CD14-positive monocyte (primary cell): ENCODE data around the gene HLA-DPA1. TPM values are rescaled to one million over a fixed set of nuclear protein-coding genes. Genes with fewer than 3 reads are reported as not detected.

ENCODE experiments used
- DNase-seq, 3 donors: peaks; one replicate each; pipeline ENCODE4 v3.0.0-alpha.2; 2011 to 2022
- H2AFZ ChIP-seq: 2 replicates; pipeline ENCODE4 v1.6.0; 2012; ENCODE audit warnings: mild to moderate bottlenecking, low read depth, low read length, inconsistent platforms; ENCODE audit not compliant: insufficient read depth, poor library complexity, severe bottlenecking
- H3K27ac ChIP-seq, 2 donors: 1 replicate in 1 of 2; 2 replicates in 1 of 2; pipeline ENCODE4 v1.5.1; 2012 to 2013; ENCODE audit warnings: low read length in 2 of 2, control low read depth in 1 of 2, inconsistent platforms in 1 of 2, low read depth in 1 of 2, mild to moderate bottlenecking in 1 of 2
- H3K27me3 ChIP-seq, 2 donors: one replicate each; pipeline versions ENCODE4 v1.6.0 to v1.6.1; 2011 to 2013; ENCODE audit warnings: low read length in 2 of 2; ENCODE audit not compliant: control insufficient read depth in 2 of 2, insufficient read depth in 2 of 2
- H3K36me3 ChIP-seq, 2 donors: replicated peaks in 1 of 2; 1 replicate in 1 of 2; 2 replicates in 1 of 2; pipeline versions ENCODE4 v1.5.1 to v1.6.1; 2012 to 2013; ENCODE audit warnings: low read length in 2 of 2, control low read depth in 1 of 2, inconsistent platforms in 1 of 2, mild to moderate bottlenecking in 1 of 2; ENCODE audit not compliant: insufficient read depth in 2 of 2, control insufficient read depth in 1 of 2
- H3K4me1 ChIP-seq, 2 donors: 1 replicate in 1 of 2; 2 replicates in 1 of 2; pipeline versions ENCODE4 v1.5.1 to v1.6.1; 2012 to 2013; ENCODE audit warnings: low read length in 2 of 2, control low read depth in 1 of 2, inconsistent platforms in 1 of 2, mild to moderate bottlenecking in 1 of 2, moderate library complexity in 1 of 2; ENCODE audit not compliant: insufficient read depth in 2 of 2, control insufficient read depth in 1 of 2
- H3K4me2 ChIP-seq: replicated peaks from 2 replicates; pipeline ENCODE3; 2012; ENCODE audit warnings: low read length, moderate library complexity, mild to moderate bottlenecking; ENCODE audit not compliant: poor library complexity, severe bottlenecking; ENCODE audit errors: extremely low read depth
- H3K4me3 ChIP-seq, 3 experiments: fragments of 200-600 bp in 1 of 3; sonication (generic) in 1 of 3; replicated peaks in 1 of 3; 1 replicate in 2 of 3; 2 replicates in 1 of 3; pipeline ENCODE4 v1.5.1; 2011 to 2013; ENCODE audit warnings: low read length in 3 of 3, mild to moderate bottlenecking in 3 of 3, control low read depth in 2 of 3, low read depth in 2 of 3, inconsistent platforms in 1 of 3, moderate library complexity in 1 of 3
- H3K79me2 ChIP-seq: 2 replicates; pipeline ENCODE4 v1.6.0; 2012; ENCODE audit warnings: mild to moderate bottlenecking, control low read depth, inconsistent platforms, low read length, moderate library complexity; ENCODE audit not compliant: insufficient read depth
- H3K9ac ChIP-seq: 2 replicates; pipeline ENCODE4 v1.6.0; 2017; ENCODE audit warnings: low read length, mild to moderate bottlenecking; ENCODE audit not compliant: insufficient read depth, poor library complexity, severe bottlenecking
- H3K9me3 ChIP-seq, 2 donors: replicated peaks in 1 of 2; 1 replicate in 1 of 2; 2 replicates in 1 of 2; pipeline versions ENCODE4 v1.5.1 to v1.6.1; 2012 to 2013; ENCODE audit warnings: low read length in 2 of 2, control low read depth in 1 of 2; ENCODE audit not compliant: control insufficient read depth in 1 of 2, insufficient read depth in 1 of 2
- H4K20me1 ChIP-seq: 2 replicates; pipeline ENCODE4 v1.6.0; 2012; ENCODE audit warnings: mild to moderate bottlenecking, low read length, control low read depth, moderate library complexity; ENCODE audit not compliant: insufficient read depth
- H3K27ac Mint-ChIP-seq, 7 donors: one replicate each; pipeline ENCODE4 v1.8.0; 2020; ENCODE audit warnings: mild to moderate bottlenecking in 7 of 7, mixed read lengths in 7 of 7, moderate library complexity in 6 of 7, inconsistent platforms in 2 of 7
- H3K27me3 Mint-ChIP-seq, 3 donors: one replicate each; pipeline ENCODE4 v1.8.0; 2021 to 2022; ENCODE audit warnings: low read depth in 3 of 3, mild to moderate bottlenecking in 3 of 3, mixed read lengths in 3 of 3, moderate library complexity in 3 of 3, inconsistent platforms in 1 of 3
- H3K36me3 Mint-ChIP-seq, 2 donors: one replicate each; pipeline ENCODE4 v1.8.0; 2020; ENCODE audit warnings: mixed read lengths in 2 of 2, inconsistent platforms in 1 of 2, mild to moderate bottlenecking in 1 of 2
- H3K4me1 Mint-ChIP-seq: one replicate; pipeline ENCODE4 v1.8.0; 2020; ENCODE audit warnings: mild to moderate bottlenecking, mixed read lengths
- H3K4me3 Mint-ChIP-seq, 2 donors: one replicate each; pipeline ENCODE4 v1.8.0; 2020; ENCODE audit warnings: mild to moderate bottlenecking in 2 of 2, mixed read lengths in 2 of 2, moderate library complexity in 1 of 2
- H3K9me3 Mint-ChIP-seq, 7 donors: one replicate each; pipeline ENCODE4 v1.8.0; 2020 to 2022; ENCODE audit warnings: mixed read lengths in 7 of 7, mild to moderate bottlenecking in 6 of 7, moderate library complexity in 6 of 7, inconsistent platforms in 2 of 7
- CTCF ChIP-seq: fragments of 200-600 bp; IDR thresholded peaks from one replicate; pipeline ENCODE4 v1.8.0; 2022; ENCODE audit warnings: antibody characterized with exemption, mild to moderate bottlenecking
- WGBS: methylation state at CpG from one replicate; pipeline ENCODE4 v1.1.5; 2013; ENCODE audit warnings: missing lambda C conversion rate; ENCODE audit not compliant: insufficient coverage; 5-methylcytosine and 5-hydroxymethylcytosine counted together
- intact Hi-C, 2 donors: fragments of 100-400 bp; cut with micrococcal nuclease; formaldehyde crosslinking; loops; one replicate each; pipeline versions ENCODE4 v1.15.0 to v1.15.1; 2023
- polyA plus RNA-seq, 3 donors: library from polyadenylated mRNA; depleted of rRNA in 1 of 3; unstranded in 2 of 3; stranded (reverse) in 1 of 3; fragments of 300-500 nt in 2 of 3; fragments of >200 nt in 1 of 3; fragmentation: Illumina TruSeq in 2 of 3; gene quantifications; 1 replicate in 2 of 3; 2 replicates in 1 of 3; pipeline ENCODE4 v1.2.3, GENCODE V29; 2012 to 2021

The HLA-DPA1 gene
- polyA plus RNA-seq, 3 donors = 578 to 1,024 (median 796) TPM

- no peak for TF ChIP-seq CTCF
- Mint-ChIP-seq H3K36me3 (peaks cover 0 to 8% of the 10 kb centered on the region in 2 donors), H3K9me3 (peaks cover 0 to 10% (median 0%) of the 10 kb centered on the region in 7 donors), H3K4me1 (peaks cover 13% of the 10 kb centered on the region), H3K27me3 (peaks cover 2% of the 10 kb centered on the region in 3 donors), H3K4me3 (no peak overlapping the region), H3K27ac (peak overlapping the region in 5 of 7 donors; percentile 8 to 45 (median 18))
- no peak overlapping the region for H3K9ac ChIP-seq
- H4K20me1 ChIP-seq = no peaks in the 10 kb centered on the region
- no peaks in the 10 kb centered on the region for H3K27me3 ChIP-seq
- H3K4me3 ChIP-seq = no peak overlapping the region
- H3K4me2 ChIP-seq = no peak overlapping the region
- H3K27ac ChIP-seq = peak overlapping the region in 1 of 2 donors; percentile 18
- no peaks in the 10 kb centered on the region for H3K79me2 ChIP-seq
- H3K36me3 ChIP-seq = no peaks in the 10 kb centered on the region
- no peaks in the 10 kb centered on the region for H3K9me3 ChIP-seq
- 70% methylated on average over 2 of the region's 6 CpGs for WGBS
- intact Hi-C loops = no loop called here
- no peak overlapping the region for H2AFZ ChIP-seq
- DNase-seq = peak; percentile 35 to 65 (median 41)
- peaks cover 11% of the 10 kb centered on the region in 2 donors for H3K4me1 ChIP-seq
Observed at GRCh38 chr6:33050014-33050810, 23.2 kb downstream of the HLA-DPA1 start.

- Mint-ChIP-seq H3K36me3 (peaks cover 0 to 8% of the 10 kb centered on the region in 2 donors), H3K4me3 (no peak overlapping the region), H3K27me3 (peaks cover 2% of the 10 kb centered on the region in 3 donors), H3K9me3 (peaks cover 0 to 8% (median 0%) of the 10 kb centered on the region in 7 donors), H3K27ac (peak overlapping the region in 1 of 7 donors; percentile 8), H3K4me1 (peaks cover 13% of the 10 kb centered on the region)
- Histone ChIP-seq H3K36me3 (no peaks in the 10 kb centered on the region), H3K9ac (no peak overlapping the region), H3K27me3 (no peaks in the 10 kb centered on the region), H3K79me2 (no peaks in the 10 kb centered on the region), H3K4me3 (no peak overlapping the region), H3K27ac (peak overlapping the region in 1 of 2 donors; percentile 18), H3K4me1 (peaks cover 11% of the 10 kb centered on the region in 2 donors), H3K9me3 (no peaks in the 10 kb centered on the region), H2AFZ (no peak overlapping the region), H3K4me2 (no peak overlapping the region), H4K20me1 (no peaks in the 10 kb centered on the region)
- intact Hi-C loops = no loop called here
- 88% methylated on average over 3 of the region's 9 CpGs for WGBS
- no peak for TF ChIP-seq CTCF
- DNase-seq = peak in 1 of 3 donors; percentile 60
Observed at GRCh38 chr6:33049323-33050013, 24.0 kb downstream of the HLA-DPA1 start.
